ENCODE results near the gene ANTXR1. TPM values are rescaled to one million over a fixed set of nuclear protein-coding genes. Genes with fewer than 3 reads are reported as not detected.

ANTXR1 gene
- total RNA-seq, 1 donor from 2014 or later, result 144 TPM

DNA sequence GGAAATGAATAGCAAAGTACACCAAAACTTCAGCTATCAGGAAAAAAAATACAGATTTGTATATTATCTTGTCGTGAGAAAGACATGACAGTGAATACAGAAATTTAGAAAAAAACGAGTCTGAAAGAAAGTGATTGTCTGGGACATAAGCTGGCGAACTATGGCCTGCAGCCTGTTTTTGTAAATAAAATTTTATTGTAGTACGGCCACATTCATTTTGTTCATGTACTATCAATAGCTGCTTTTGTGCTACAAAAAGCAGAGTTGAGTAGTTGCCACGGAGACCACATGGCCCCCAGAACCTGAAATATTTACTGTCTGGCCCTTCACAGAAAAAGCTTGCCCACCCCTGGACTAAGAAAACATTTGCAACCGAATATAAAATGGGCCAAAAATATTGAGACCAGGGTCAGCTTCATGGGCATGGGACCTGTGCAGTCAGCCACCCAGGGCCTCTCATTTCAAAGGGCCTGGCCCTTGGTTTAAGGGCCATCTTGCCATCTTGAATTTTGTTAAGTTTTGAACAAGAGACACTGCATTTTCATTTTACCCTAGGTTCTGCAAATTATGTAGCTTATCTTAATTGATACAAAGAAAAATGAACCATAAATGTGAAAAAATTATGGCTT, 17.9 kb downstream of the ANTXR1 start:
- Mint-ChIP-seq H3K4me3 (no peak overlapping the region), H3K9me3 (peaks cover 17% of the 10 kb centered on the region), H3K27me3 (ENCODE audit: low read depth) (no peaks in the 10 kb centered on the region), H3K4me1 (peaks cover 13% of the 10 kb centered on the region), H3K27ac (peak overlapping the region; percentile 57), H3K36me3 (peaks cover 15% of the 10 kb centered on the region)
- DNase-seq (ENCODE audit: low spot score in 2 of 2, unreplicated experiment in 2 of 2), result no peak
- TF ChIP-seq, protein P1, sequence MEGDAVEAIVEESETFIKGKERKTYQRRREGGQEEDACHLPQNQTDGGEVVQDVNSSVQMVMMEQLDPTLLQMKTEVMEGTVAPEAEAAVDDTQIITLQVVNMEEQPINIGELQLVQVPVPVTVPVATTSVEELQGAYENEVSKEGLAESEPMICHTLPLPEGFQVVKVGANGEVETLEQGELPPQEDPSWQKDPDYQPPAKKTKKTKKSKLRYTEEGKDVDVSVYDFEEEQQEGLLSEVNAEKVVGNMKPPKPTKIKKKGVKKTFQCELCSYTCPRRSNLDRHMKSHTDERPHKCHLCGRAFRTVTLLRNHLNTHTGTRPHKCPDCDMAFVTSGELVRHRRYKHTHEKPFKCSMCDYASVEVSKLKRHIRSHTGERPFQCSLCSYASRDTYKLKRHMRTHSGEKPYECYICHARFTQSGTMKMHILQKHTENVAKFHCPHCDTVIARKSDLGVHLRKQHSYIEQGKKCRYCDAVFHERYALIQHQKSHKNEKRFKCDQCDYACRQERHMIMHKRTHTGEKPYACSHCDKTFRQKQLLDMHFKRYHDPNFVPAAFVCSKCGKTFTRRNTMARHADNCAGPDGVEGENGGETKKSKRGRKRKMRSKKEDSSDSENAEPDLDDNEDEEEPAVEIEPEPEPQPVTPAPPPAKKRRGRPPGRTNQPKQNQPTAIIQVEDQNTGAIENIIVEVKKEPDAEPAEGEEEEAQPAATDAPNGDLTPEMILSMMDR (IDR thresholded peaks at IDR 0.05; ENCODE audit: unreplicated experiment), result no peak

DNA sequence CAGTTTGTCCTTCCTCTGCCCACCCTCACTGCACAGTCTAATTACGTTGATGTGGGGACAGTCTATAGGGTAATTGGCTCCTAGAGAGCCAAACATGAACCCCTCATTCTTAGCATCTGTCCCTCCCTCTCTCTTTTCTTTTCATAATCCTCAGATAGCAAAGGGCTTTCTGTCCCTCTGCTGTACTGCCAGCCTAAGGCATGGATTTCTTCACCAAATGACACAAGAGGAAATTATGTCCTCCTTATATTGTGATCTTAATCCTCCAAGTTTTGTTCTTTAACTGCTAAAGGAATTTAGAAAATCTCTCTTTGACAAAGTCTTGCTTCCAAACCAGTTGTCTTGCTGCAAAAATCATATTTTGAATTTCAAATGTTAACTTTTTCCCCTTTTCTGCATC, 18.5 kb downstream of the ANTXR1 start:
- H3K9me3 Mint-ChIP-seq, result peaks cover 15% of the 10 kb centered on the region
- no peak overlapping the region for H3K4me3 Mint-ChIP-seq
- TF ChIP-seq, protein P1 (IDR thresholded peaks at IDR 0.05; ENCODE audit: unreplicated experiment), result no peak
- peaks cover 13% of the 10 kb centered on the region for H3K36me3 Mint-ChIP-seq
- peaks cover 13% of the 10 kb centered on the region for H3K4me1 Mint-ChIP-seq
- H3K27ac Mint-ChIP-seq, result peak overlapping the region; percentile 57
- H3K27me3 Mint-ChIP-seq (ENCODE audit: low read depth), result no peaks in the 10 kb centered on the region
- DNase-seq (ENCODE audit: low spot score in 2 of 2, unreplicated experiment in 2 of 2), result no peak

DNA sequence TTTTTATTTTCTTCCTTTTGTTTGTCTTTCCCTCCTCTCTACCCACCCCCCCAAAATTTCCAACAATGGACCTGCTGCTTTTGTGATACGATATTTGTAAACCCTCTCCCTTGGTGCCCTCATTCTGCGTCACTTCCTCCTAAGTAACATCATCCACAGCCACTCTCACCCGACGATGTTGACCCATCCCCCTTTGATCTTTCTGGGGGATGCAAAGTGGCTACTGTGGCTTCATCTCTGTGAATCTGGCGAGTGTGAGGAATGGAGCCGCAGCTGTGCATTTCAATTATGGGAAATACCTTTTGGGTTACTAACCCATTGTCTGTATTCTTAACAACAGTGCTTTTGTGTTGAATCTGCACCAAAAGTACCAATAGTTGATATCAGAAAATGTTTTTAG, 19.4 kb downstream of the ANTXR1 start:
- no peak for DNase-seq (ENCODE audit: low spot score in 2 of 2, unreplicated experiment in 2 of 2)
- H3K27ac Mint-ChIP-seq, result no peak overlapping the region
- peaks cover 7% of the 10 kb centered on the region for H3K9me3 Mint-ChIP-seq

GRCh38 chr2:69033461-69034095, 20.6 kb downstream of the ANTXR1 start:
- TF ChIP-seq, protein P1 (IDR thresholded peaks at IDR 0.05; ENCODE audit: unreplicated experiment), result no peak
- DNase-seq (ENCODE audit: low spot score in 2 of 2, unreplicated experiment in 2 of 2), result no peak
- no peaks in the 10 kb centered on the region for H3K27me3 Mint-ChIP-seq (ENCODE audit: low read depth)
- H3K4me3 Mint-ChIP-seq, result no peak overlapping the region
- peaks cover 13% of the 10 kb centered on the region for H3K4me1 Mint-ChIP-seq
- peaks cover 5% of the 10 kb centered on the region for H3K36me3 Mint-ChIP-seq
- no peaks in the 10 kb centered on the region for H3K9me3 Mint-ChIP-seq
- no peak overlapping the region for H3K27ac Mint-ChIP-seq

More for the DNA sequence above, 19.4 kb downstream of the ANTXR1 start:
- Mint-ChIP-seq H3K36me3 (peaks cover 10% of the 10 kb centered on the region), H3K4me1 (peaks cover 13% of the 10 kb centered on the region), H3K27me3 (ENCODE audit: low read depth) (no peaks in the 10 kb centered on the region), H3K4me3 (no peak overlapping the region)
- TF ChIP-seq, protein P1 (IDR thresholded peaks at IDR 0.05; ENCODE audit: unreplicated experiment), result no peak

DNA sequence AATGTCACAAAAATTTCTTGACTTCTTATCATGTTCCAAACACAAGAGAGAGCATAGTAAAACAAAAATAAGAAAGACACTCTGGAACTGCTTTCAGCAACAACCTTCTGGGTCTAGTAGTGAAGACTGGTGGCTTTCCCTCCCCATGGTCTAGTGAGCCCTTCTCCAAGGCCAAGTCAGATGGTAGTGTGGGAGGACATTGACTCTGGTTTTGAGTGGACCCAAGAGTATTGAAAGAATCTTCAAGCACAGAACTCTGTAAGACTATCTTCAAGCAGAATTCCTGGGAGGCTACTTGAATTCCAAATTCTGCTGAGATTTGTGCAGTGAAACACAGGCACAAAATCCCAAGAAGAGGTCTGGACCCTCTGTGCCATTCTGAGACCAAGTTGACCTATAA, 21.1 kb downstream of the ANTXR1 start:
- peaks cover 13% of the 10 kb centered on the region for H3K4me1 Mint-ChIP-seq
- TF ChIP-seq, protein P1 (IDR thresholded peaks at IDR 0.05; ENCODE audit: unreplicated experiment), result no peak
- H3K27me3 Mint-ChIP-seq (ENCODE audit: low read depth), result no peaks in the 10 kb centered on the region
- H3K27ac Mint-ChIP-seq, result no peak overlapping the region
- no peak overlapping the region for H3K4me3 Mint-ChIP-seq
- no peaks in the 10 kb centered on the region for H3K9me3 Mint-ChIP-seq
- peaks cover 5% of the 10 kb centered on the region for H3K36me3 Mint-ChIP-seq
- DNase-seq (ENCODE audit: low spot score in 2 of 2, unreplicated experiment in 2 of 2), result no peak
